ENCODE results near the gene UGT1A10.
"Not testable (repeated sequence)": the region's sequence is repeated elsewhere in the genome, so short reads cannot be mapped to it uniquely, and the experiment has no call there.

Gene UGT1A10

DNA sequence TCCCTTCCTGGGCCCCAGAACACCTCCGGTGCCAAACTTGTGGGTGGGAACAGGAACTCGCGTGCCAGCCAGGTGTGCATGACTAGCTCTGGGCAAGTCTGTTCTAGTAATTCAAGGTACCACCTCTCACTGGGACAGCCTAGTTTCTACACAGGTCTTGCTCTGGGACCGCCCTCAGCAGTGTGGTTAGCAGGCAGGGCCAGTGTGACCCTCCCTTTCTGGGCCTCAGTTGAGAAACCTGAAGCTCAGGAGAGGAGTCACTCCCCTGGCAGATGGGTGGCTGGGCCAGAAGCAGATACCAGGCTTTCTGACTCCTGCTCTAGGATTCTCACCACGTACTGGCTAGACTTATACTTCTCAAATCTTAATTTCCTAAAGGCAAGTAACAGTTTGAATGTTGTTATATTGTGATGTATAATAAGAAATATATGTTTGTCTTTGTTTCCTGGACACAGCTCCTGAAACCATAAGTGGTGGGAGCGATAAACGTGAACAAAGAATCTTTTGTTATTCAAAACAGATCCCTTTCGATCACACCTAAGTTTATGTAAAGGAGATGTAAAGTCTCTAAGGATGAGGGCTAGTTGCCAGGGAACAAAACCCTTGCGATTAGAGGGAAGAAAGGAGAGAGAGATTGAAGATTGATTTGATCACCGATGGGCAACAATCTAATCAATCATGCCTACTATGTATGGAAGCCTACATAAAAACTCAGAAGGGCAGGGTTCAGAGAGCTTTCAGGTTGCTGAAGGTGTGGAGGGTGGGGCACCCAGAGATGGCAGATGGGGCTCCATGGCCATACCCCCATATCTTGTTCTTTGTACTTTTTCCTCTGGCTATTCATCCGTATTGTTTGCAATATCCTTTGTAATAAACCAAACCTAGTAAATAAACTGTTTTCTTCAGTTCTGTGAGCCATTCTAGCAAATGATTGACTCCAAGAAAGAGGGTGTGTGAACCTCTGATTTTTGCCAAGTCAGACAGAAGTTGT, 55.5 kb downstream of the UGT1A10 start:
- DNase-seq (ENCODE audit: low read depth in 1 of 2, low spot score in 1 of 2), result no peak

DNA sequence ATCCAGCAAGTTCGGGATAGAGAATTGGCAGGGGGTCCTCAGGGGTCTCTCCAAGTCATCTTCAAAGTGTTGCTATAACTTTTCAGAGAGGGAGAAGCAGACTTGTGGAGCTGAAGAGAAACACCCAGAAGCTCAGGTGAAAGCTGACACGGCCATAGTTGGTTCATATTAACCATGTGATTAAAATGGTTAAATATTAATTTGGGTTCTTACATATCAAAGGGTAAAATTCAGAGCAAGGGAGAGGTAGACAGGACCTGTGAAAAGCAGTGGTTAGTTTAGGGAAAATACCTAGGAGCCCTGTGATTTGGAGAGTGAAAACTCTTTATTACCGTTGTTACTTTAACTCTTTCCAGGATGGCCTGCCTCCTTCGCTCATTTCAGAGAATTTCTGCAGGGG, 56.4 kb downstream of the UGT1A10 start, which contains the start of gene UGT1A6:
UGT1A6 (plus strand) TSS at position 243 of the 400 bp plus-strand sequence; CDS start at position 358, 115 bp downstream.
- no peak for DNase-seq (ENCODE audit: low read depth in 1 of 2, low spot score in 1 of 2)

DNA sequence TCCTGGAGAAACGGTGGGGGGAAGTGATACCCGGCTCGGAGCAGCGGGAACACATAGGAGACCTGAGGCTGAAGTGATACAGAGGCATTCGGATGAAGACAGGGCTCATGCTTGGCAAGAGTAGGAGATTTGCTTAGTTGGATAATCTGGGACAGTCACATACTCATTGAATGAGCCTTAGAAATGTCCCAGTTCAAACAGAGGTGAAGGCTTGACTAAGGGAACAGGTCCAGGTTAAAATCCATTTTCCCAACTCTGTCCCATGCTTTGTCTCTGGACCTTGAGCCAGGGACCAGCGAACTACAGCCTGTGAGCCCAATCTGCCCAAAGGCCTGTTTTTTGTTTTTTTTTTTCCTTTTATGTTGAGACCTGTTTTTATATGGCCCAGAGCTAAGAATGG, 57.7 kb downstream of the UGT1A10 start:
- DNase-seq (ENCODE audit: low read depth in 1 of 2, low spot score in 1 of 2), result no peak

DNA sequence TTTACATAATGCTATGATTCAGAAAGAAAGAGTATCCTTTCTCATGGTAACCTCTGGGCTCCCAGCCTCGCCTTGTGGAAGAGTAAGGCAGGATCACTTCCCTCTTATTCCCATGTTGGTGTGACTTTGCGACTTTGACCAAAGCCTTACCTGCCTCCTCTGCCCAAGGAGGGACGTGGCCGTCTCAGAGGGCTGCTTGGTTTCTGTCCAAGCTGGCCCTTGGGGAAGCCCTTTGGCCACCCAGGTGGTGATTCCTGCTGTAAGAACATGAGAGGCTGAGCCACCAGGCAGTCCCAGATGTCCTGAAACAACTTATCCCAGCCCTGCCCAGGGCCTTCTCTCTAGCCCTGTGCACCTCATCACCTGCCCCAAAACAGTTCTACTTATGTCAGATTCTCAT, 62.5 kb downstream of the UGT1A10 start:
- no peak for DNase-seq (ENCODE audit: low read depth in 1 of 2, low spot score in 1 of 2)

DNA sequence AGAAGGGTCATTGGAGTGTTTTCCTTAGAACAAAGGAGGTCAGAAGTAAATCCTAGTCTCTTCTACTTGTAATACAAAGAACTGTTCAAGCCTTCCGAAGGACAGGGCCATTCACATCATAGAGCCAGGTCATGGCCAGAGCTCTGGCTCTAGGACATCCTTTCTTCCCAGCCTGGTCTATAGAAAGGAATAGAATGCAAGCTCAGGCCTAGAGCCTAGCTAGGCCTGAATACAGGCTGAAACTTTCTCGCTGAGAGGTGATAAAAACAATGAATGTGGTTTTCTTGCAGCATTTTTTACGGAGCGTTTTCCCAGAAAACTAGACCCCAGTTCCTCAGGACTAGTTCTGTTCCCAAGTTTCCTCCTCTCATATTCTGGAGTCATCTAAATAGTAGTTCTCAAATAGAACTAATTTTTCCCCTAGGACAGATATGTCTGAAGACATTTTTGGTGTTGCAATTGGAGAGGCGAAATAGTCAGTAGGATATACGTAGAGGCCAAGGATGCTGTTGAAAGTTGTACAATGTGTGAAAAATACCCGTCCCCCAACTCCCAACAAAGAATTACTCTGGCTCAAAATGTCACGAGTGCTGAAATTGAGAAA, 63.3 kb downstream of the UGT1A10 start:
- no peak for DNase-seq (ENCODE audit: low read depth in 1 of 2, low spot score in 1 of 2)

DNA sequence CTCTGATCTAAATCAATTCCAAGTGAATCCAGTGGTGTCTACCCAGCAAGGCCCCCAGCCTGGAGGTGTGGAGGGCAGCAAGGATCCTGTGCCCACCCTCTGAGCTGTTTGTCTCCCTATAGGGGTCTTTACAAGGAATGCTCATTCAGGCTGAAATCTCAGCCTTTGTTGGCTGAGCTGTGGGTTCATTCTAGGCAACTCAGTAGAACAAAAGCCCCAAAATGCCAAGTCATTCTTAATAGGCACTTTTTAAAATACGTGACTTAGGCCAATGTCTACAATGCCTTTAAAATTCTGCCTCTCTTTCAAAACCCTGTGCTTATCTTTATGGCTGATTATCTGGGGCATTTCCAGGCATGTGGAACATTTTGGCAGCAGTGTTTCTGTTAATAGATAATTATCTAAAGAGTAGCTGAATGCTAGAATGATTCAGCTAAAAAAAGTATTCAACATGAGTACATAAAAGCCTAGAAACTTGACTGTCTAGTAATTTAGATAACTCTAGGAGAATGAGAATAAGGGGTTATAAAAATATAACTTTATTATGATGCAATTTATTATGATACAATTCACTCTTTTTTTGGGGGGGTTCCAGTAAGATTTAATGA, 63.9 kb downstream of the UGT1A10 start:
- no peak for DNase-seq (ENCODE audit: low read depth in 1 of 2, low spot score in 1 of 2)

DNA sequence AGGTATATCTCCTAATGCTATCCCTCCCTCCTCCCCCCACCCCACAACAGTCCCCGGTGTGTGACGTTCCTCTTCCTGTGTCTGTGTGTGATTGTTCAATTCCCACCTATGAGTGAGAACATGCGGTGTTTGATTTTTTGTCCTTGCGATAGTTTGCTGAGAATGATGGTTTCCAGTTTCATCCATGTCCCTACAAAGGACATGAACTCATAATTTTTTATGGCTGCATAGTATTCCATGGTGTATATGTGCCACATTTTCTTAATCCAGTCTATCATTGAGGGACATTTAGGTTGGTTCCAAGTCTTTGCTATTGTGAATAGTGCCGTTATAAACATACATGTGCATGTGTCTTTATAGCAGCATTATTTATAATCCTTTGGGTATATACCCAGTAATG, 64.6 kb downstream of the UGT1A10 start:
- not testable (repeated sequence) for DNase-seq (ENCODE audit: low read depth in 1 of 2, low spot score in 1 of 2)

DNA sequence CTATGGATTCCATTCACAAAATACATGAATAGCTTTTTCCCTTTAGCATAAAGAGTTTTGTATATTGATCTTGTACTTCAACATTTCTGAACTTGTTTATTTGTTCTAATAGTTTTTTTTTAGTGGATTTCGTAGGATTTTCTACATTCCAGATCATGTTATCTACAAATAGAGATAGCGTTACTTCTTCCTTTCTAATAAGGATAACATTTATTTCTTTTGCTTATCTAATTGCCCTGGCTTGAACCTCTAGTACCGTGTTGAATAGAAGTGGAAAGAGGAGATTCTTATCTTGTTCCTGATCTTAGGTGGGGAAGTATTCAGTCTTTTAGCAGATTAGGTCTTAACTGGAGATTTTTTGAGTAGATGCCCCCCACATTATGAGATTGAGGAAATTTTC, 66.0 kb downstream of the UGT1A10 start:
- DNase-seq (ENCODE audit: low read depth in 1 of 2, low spot score in 1 of 2), result no peak

DNA sequence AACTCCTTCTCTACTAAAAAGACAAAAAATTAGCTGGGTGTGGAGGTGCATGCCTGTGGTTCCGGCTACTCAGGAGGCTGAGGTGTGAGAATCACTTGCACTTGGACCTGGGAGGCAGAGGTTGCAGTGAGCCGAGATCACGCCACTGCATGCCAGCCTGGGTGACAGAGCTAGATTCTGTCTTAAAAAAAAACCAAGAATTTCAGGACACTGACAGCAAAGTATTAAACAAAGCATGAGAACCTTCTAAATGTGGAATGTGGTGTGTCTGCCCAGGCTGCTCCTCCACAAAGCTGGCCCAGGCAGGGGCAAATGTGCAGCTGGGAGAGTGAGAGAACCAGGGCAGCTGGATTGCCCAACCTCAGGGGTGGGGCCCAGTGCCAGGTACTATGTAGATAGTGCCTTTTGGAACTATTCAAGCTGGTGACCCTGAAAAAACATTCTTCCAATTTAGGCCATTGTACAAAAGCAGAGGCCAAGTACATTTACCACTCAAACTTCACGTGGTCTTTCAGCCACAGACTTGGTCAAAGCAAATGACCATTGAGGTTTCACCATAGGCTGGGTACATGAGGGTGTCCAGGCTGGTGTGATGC, 69.8 kb downstream of the UGT1A10 start:
- no peak for DNase-seq (ENCODE audit: low read depth in 1 of 2, low spot score in 1 of 2)

DNA sequence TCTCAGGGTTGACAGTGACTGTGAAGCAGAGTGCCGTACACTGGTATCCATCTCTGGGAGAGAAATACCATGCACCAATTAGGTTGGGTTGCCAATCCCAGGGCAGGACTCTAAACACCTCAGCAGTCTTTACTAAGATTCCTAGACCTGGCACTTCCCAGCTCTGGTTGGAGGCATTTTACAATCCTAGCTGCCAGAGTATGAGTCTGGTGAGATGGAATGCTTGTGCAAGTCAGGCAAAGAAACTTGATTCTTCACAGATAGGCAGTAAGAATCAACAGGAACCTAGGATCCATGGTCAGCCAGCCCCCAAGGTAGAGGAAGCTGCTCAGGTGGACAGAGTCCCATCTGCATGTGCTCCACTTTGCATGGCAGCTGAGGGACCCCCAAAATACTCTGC, 70.5 kb downstream of the UGT1A10 start:
- DNase-seq (ENCODE audit: low read depth in 1 of 2, low spot score in 1 of 2), result no peak

DNA sequence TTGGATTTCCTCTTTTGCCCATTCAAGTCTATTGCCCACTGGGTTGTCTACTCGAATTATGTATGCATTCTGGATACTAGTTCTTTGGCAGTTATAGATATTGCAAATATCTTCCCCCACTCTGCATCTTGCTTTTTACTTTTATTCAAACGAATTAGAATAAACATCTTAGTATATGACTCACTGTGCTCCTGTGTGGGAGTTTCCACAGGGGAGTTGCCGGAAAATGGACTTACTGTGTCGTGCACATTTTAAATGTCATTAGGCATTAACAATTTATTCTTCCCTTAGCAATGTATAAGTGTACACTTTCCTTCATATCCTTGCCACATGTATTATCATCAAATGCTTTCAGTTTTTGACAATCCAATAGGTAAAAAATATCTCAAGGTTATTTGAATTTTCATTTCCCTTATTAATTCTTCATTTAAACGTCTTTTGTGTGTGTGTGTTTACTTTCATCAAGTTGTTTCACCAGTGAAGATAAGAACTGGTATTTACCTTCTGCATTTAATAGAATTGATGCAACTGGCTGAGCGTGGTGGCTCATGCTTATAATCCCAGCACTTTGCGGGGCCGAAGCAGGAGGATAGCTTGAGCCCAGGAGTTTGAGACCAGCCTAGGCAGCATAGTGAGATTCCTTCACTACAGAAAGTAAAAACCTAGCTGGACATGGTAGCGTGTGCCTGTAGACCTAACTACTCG, 71.8 kb downstream of the UGT1A10 start:
- DNase-seq (ENCODE audit: low read depth in 1 of 2, low spot score in 1 of 2), result no peak

DNA sequence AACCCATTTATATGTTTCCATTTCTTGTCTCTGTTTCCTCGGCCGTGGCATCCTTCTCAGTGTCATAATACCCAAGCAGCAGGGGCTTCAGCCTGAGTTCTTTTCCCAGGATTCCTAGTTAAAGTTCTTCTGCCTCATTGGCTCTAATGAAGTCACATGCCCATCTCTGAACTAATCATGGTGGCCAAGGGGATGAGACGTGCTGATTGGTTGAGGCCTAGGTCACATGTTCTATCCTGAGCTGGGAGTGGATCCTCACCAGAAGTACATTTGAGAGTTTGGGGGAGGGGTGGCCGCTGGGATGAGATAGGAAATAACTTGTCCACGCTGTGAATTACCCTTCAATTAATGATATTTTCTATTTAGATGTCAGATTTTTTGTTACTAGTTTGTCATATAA, 72.7 kb downstream of the UGT1A10 start:
- DNase-seq (ENCODE audit: low read depth in 1 of 2, low spot score in 1 of 2), result no peak

DNA sequence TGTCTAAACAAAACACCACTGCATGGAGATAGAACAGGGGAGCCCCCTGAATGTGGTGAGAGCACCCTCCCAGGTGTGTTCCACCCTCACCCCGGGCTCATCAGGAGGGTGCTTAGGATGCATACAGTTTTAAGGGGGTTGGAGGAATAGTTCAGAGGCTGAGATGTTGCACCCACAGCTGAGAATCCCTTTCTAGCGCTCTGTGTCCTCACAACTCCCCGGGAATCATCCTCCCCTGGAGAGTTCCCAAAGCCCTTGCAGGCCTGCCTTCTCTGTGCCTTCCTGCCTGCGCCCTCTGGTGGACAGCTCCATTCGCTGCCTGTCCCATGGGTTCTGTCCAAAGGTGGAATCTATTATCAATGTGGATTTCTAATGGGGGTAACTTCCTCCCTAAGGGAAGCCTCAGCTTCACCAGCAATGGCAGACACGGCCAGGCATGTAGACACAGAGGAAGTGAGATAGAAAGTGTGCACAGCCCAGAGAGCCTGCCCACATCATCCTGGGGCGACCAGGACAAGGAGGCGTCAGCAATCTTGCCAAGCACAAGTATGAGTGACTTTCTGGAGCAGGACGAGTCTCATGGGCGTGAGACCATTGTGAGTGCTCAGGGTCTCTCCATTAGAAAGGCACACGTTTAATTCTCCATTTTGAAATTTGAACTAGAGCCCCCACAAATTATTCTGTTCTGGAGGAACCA, 75.2 kb downstream of the UGT1A10 start:
- DNase-seq (ENCODE audit: low read depth in 1 of 2, low spot score in 1 of 2), result peak; percentile 35 to 40

DNA sequence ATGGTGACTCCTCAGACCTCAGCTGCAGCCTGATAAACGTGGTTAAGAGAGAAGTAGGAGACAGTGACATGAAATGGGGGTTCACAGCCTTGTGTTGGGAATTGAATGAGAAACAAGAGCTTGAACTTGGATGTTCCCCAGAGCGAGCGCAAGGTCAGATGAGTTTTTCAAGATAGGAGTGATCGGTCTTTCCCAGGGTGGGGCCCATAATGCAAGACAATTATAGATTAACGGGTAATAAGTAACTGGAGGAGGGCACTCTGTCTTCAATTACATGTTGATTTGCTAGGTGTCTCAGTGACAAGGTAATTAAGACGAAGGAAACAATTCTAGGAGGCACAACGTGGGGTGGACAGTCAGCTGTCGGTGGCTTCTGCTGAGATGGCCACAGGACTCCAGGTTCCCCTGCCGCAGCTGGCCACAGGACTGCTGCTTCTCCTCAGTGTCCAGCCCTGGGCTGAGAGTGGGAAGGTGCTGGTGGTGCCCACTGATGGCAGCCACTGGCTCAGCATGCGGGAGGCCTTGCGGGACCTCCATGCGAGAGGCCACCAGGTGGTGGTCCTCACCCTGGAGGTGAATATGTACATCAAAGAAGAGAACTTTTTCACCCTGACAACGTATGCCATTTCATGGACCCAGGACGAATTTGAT, 76.5 kb downstream of the UGT1A10 start, which contains the start of gene UGT1A5:
UGT1A5 (plus strand) TSS at position 297 of the 651 bp plus-strand sequence; CDS start at position 382, 85 bp downstream.
- no peak for DNase-seq (ENCODE audit: low read depth in 1 of 2, low spot score in 1 of 2)

DNA sequence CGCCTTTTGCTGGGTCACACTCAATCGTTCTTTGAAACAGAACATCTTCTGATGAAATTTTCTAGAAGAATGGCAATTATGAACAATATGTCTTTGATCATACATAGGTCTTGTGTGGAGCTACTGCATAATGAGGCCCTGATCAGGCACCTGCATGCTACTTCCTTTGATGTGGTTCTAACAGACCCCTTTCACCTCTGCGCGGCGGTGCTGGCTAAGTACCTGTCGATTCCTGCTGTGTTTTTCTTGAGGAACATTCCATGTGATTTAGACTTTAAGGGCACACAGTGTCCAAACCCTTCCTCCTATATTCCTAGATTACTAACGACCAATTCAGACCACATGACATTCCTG, 77.0 kb downstream of the UGT1A10 start:
- no peak for DNase-seq (ENCODE audit: low read depth in 1 of 2, low spot score in 1 of 2)

DNA sequence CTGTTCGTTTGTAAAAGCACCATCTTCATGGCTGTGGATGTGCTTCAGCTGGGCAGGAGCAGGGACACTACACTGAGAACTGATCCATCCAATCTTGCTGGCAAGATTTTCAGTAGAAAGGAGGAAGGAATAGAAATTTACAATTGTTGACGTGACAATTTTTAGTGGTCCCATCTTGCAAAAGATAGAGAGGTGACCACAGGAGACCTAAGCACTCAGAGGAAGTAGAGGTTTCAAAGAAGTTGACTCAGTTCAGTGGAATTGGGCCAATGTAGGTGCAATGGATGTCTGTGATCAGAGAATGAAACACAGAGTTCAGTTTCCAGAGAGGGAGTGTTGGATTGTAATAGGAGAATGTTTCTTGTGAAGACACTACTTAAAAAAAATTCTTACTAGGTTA, 77.9 kb downstream of the UGT1A10 start:
- DNase-seq (ENCODE audit: low read depth in 1 of 2, low spot score in 1 of 2), result no peak

DNA sequence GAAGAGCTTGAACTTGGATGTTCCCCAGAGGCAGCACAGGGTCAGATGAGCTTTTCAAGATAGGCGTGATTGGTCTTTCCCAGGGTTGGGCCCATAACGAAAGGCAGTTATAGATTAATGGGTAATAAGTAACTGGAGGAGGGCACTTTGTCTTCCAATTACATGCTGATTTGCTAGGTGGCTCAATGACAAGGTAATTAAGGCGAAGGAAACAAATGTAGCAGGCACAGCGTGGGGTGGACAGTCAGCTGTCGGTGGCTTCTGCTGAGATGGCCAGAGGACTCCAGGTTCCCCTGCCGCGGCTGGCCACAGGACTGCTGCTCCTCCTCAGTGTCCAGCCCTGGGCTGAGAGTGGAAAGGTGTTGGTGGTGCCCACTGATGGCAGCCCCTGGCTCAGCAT, 82.3 kb downstream of the UGT1A10 start, which contains the start of gene UGT1A4:
UGT1A4 (plus strand) TSS at position 185 of the 400 bp plus-strand sequence; CDS start at position 270, 85 bp downstream.
- DNase-seq (ENCODE audit: low read depth in 1 of 2, low spot score in 1 of 2), result no peak

DNA sequence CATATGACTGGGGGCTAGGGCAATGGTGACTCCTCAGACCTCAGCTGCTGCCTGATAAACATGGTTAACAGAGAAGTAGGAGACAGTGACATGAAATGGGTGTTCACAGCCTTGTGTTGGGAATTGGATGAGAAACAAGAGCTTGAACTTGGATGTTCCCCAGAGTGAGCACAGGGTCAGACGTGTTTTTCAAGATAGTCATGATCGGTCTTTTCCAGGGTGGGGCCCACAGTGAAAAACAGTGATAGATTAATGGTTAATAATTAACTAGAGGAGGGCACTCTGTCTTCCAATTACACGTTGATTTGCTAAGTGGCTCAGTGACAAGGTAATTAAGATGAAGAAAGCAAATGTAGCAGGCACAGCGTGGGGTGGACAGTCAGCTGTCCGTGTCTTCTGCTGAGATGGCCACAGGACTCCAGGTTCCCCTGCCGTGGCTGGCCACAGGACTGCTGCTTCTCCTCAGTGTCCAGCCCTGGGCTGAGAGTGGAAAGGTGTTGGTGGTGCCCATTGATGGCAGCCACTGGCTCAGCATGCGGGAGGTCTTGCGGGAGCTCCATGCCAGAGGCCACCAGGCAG, 92.6 kb downstream of the UGT1A10 start, which contains the start of gene UGT1A3:
UGT1A3 (plus strand) TSS at position 320 of the 579 bp plus-strand sequence; CDS start at position 405, 85 bp downstream.
- DNase-seq (ENCODE audit: low read depth in 1 of 2, low spot score in 1 of 2), result no peak

All from activated T-helper 1 cell treated with anti-CD3 and anti-CD28 coated beads, Interleukin-2, amount 50 U/mL, for 16 hours (primary cell).